Measurements from ENCODE around the gene HECTD4. TPM values are rescaled to one million over a fixed set of nuclear protein-coding genes. Genes with fewer than 3 reads are reported as not detected.

HECTD4 gene
- total RNA-seq, 1 experiment from 2014 or later: 30.0 TPM

- H3K4me1 ChIP-seq (ENCODE audit: insufficient read depth, low read length): peaks cover 13% of the 10 kb centered on the region; the same call in 1 of the 2 replicates
- H2BK12ac ChIP-seq (ENCODE audit: insufficient read length, low read depth, low read length): no peak overlapping the region
- no peak overlapping the region for H3K14ac ChIP-seq (ENCODE audit: insufficient read depth, low read length)
- no peak overlapping the region for H3K56ac ChIP-seq (ENCODE audit: insufficient read length, low read depth, low read length)
- no peak for TF ChIP-seq CTCF (conservative IDR thresholded peaks at IDR 0.05)
- no peaks in the 10 kb centered on the region for H3K9me3 ChIP-seq (ENCODE audit: control insufficient read depth, low read depth, low read length)
- no peak overlapping the region for H4K5ac ChIP-seq (ENCODE audit: insufficient read length, low read depth, low read length)
- no peak overlapping the region for H4K8ac ChIP-seq (replicated peaks; ENCODE audit: insufficient read length, low read depth, low read length)
- H2BK15ac ChIP-seq (ENCODE audit: low read depth, low read length): no peak overlapping the region
- H4K91ac ChIP-seq (ENCODE audit: insufficient read length, low read depth, low read length): no peak overlapping the region
- no peaks in the 10 kb centered on the region for H3K23me2 ChIP-seq (ENCODE audit: insufficient read length, low read depth, low read length, poor library complexity, severe bottlenecking)
- no peak overlapping the region for H3K27ac ChIP-seq (ENCODE audit: insufficient read length, low read depth, low read length)
- H3K27me3 Mint-ChIP-seq (ENCODE audit: low read depth): no peaks in the 10 kb centered on the region; the same call in 1 of the 2 replicates
- no peak overlapping the region for H3T11ph ChIP-seq (ENCODE audit: low read length)
- H2BK120ac ChIP-seq (ENCODE audit: low read depth, low read length, poor library complexity, severe bottlenecking): no peak overlapping the region
- no peak overlapping the region for H3K4me3 Mint-ChIP-seq
- H3K36me3 Mint-ChIP-seq (ENCODE audit: insufficient read depth in 1 of 3, low read depth in 3 of 3): no peaks in the 10 kb centered on the region
- peaks cover under 1% of the 10 kb centered on the region for H3K79me1 ChIP-seq (ENCODE audit: insufficient read depth, low read depth, low read length, poor library complexity, severe bottlenecking)
- peak overlapping the region in 1 of 3 experiments; percentile 31; a peak in 2 of 7 replicates for H3K27ac Mint-ChIP-seq
- no peak overlapping the region for H2AK5ac ChIP-seq (ENCODE audit: insufficient read length, low read length)
- H3K4ac ChIP-seq (ENCODE audit: low read depth, low read length): no peak overlapping the region
- no peaks in the 10 kb centered on the region for H3K27me3 ChIP-seq (ENCODE audit: insufficient read depth, low read length)
- no peak for DNase-seq
- H2BK5ac ChIP-seq (ENCODE audit: insufficient read length, low read length): no peak overlapping the region
- no peak overlapping the region for H3K18ac ChIP-seq (ENCODE audit: insufficient read length, low read depth, low read length)
- no peak overlapping the region for H3K4me2 ChIP-seq (ENCODE audit: insufficient read depth, insufficient read length, low read length)
- H3K23ac ChIP-seq (ENCODE audit: insufficient read length, low read depth, low read length): no peak overlapping the region
- no peaks in the 10 kb centered on the region for H4K20me1 ChIP-seq (ENCODE audit: control insufficient read depth, insufficient read depth, insufficient read length)
- no peaks in the 10 kb centered on the region for H3K79me2 ChIP-seq (ENCODE audit: insufficient read depth, low read length)
- no peak overlapping the region for H2AFZ ChIP-seq (ENCODE audit: low read length)
- peaks cover 27 to 35% of the 10 kb centered on the region in 2 experiments for H3K4me1 Mint-ChIP-seq
- H3K9me3 Mint-ChIP-seq: no peaks in the 10 kb centered on the region
- no CpG with 5 or more reads among the region's 2 CpGs for WGBS (ENCODE audit: extremely low coverage, insufficient read length, low lambda C conversion rate)
- no peak overlapping the region for H2BK20ac ChIP-seq (ENCODE audit: low read depth, low read length, poor library complexity, severe bottlenecking)
- no peak overlapping the region for H3K9ac ChIP-seq (ENCODE audit: extremely low read depth, insufficient read length, low read length)
These were observed 34.6 kb downstream of the HECTD4 start for GRCh38 chr12:112347581-112347982.

Measured in H9 (cell line).